Suppressor macrophage treated with lipopolysaccharide for 4 hours (primary cell): ENCODE measurements around the gene CLEC16A.

Source experiments
- DNase-seq: peaks from one replicate; pipeline ENCODE4 v3.0.0-alpha.2; 2020

The CLEC16A gene

DNA sequence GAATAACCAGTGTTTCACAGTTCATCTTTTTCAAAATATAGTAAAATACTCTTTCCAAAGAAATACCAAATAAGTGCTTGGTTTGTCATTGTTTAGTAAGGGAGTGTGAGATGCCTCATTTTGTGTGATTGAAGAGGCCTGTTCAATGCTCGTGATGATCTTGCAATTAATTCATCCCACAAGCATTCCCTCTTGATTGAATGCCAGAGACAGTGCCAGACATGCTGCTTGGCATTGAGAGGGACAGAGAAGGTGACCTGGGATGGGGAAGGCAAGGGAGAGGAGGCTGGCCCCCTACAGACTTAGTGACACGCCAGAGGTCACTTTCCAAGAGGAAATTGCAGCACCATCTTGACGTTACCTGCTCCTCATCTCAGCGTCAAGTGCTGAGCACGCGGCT, 49.3 kb downstream of the CLEC16A start:
- no peak for DNase-seq

DNA sequence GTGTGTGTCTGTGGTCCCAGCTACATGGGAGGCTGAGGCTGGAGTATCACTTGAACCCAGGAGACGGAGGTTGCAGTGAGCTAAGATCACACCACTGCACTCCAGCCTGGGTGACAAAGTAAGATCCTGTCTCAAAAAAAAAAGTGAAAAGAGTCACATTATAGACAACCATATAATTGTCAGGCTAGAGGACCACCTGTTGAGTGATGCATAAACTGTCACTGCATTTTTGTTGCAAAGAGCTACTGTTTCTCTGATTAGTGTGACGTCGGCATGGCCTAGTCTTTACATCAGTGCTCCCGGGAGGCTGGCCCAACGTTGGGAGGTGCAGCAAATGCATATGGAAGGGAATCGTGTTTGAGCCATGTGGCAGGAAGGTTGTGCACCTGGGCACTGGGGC, 50.2 kb downstream of the CLEC16A start:
- no peak for DNase-seq

DNA sequence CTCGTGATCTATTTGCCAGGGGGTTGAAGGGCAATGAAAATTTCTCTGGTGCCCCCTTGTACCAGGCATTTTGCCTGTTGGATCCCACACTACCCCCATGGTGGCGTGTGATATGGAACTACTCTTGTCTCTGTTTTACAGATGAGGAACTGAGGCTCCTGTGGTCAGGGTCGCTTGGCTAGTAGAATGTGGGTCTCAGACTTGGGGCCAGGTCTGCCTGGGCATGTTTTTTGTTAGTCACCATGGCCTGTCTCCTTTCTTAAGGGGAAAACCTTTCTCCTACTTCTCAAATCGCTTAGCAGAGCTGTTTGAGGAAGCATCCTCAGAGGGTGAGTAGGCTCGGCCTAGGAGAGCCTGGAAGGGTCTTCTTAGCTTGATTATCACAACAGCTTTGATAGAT, 51.2 kb downstream of the CLEC16A start:
- peak; percentile 5 for DNase-seq

DNA sequence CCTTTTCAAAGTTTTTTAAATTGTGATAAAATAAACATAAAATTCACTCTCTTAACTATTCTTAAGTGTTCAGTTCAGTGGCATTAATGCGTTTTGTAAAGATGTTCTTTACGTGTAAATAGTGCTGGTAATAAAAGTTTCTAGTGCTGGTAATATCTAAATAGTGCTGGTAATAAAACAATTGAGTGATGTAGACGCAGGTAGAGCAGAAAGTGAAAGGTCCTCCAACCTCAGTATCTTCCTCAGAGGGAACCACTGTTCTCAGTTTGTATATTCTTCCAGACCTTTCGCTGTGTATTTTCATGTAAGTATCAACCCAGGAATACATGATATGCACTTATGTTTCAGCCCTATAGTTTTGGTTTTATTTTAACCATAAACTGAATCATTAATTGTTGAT, 53.1 kb downstream of the CLEC16A start:
- no peak for DNase-seq

DNA sequence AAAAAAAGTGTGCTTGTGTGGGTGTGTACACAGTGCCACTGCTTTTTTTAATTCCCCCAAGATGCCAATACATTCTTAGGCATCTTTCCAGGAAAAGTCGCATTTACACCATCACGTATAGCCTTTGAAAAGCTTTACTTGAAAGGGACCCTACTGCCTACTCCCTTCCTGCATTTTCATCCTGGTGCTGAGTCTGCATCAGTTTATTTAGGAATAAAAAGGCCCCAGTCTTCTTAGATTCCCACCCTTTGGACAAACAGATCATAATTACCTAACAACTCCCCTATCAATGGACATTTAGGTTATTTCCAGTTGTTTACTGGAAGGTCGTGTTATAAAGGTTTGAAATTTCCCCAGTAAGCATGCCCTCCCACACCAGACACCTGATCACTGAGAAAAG, 54.9 kb downstream of the CLEC16A start:
- no peak for DNase-seq

DNA sequence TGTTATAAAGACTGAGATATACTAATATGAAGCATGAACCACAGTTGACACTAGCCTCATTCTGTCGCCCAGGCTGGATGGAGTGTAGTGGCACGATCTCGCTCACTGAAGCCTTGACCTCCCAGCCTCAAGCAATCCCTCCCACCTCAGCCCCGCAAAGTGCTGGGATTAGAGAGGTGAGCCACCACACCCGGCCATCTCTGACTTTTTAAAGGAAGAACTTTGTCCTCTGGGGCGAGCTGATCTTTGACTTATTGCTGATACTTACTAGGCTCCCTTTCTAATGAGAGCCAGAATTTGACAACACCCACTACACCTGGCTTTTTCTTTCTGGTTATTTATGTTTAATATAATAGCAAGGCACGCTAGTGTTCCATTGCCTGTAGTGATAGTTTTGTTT, 57.2 kb downstream of the CLEC16A start:
- no peak for DNase-seq

DNA sequence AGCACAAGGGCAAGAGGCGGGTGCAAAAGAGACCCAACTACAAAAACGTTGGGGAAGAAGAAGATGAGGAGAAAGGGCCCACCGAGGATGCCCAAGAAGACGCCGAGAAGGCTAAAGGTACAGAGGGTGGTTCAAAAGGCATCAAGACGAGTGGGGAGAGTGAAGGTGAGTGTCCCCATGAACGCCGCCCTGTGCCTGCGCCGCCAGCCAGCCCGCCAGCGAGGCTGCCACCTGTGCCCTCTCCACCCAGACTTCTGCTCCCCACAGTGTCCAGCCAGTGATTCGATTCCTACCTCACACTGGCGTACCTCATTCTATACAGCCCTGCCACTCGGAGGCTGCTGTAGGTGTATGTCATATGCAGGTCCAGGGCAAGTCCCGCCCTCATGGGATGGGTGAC, 58.8 kb downstream of the CLEC16A start:
- DNase-seq: no peak

DNA sequence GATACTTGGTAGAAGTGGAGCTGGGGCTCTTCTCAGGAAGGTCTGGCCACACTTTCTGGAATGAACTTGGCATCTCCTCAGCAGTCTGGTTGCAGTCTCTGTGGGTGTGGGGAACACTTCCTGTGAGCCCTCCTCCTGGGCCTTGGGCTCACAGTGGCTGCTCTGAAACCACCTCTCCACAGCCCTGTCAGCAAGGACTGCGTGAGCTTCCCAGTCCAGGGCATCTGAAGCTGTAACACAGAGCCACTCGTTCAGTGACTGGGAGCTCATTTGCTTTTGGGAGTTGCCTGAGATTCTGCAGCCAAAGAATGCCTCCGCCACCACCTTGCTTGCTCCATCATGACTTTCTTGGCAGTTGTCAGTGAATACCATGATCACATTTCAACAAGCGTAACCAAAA, 60.0 kb downstream of the CLEC16A start:
- no peak for DNase-seq

DNA sequence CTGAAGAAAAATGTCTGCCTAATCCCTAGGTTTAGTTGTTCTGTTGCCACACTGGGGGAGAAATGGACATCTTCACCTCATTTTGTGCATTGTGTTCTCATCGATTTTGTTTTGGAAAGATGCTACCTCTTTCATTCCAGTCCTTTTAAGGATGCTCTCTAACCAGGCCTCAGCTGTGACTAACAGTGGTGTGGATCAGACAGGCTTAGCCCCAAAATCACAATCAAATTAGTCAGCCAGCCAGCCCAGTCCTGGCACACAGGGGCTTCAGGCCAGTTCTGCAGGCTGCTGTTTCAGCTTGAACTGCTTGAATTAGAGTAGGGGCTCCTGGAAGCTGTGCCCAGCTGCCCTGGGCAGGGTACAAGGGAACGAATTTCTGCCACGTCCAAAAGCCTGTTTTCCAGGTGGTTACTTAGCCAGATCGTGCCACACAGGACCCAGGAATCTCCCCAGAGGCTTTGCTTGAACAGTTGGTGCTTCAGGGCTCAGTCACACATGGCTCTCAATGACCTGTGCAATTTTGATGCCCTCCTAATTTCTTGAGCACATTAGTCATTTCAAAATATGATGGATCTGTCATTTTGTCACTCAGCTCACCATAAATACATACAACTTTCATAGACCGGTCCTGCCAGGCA, 60.7 kb downstream of the CLEC16A start:
- DNase-seq: no peak

DNA sequence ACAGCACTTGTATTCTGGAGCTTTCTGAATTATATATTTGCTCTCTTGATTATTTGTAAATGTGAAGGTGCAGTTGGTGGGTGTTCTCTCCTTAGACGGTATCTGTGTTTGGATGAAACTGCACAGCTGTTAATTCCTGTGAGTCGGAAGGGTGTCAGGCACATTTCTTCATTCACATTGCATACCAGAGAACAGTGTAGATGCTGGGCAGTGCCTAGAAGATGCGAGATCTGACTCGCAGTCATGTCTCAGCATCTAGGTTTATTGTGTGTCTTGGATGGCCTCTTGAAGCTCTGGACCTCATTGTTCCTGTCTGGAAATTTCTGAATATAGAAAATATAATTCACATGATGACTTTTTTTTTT, 61.2 kb downstream of the CLEC16A start:
- no peak for DNase-seq

DNA sequence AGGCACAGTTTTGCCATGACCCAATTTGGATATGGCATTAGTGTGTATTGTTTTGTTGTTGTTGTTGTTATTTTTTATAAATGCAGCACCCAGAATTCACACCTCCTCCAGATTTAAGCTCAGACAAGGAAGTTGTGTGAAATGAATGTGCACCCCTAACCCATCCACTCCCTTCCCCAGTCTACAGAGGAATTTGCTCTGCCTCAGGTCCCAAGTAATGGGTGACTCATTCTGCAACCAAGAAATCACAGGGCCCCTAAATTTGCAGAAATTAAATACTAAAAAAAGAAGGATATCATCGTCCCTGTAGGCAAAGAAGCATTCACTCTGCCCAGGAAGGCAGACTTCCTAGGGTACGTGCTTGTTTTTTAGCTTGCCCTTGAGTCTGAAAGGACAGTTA, 62.3 kb downstream of the CLEC16A start:
- DNase-seq: no peak

DNA sequence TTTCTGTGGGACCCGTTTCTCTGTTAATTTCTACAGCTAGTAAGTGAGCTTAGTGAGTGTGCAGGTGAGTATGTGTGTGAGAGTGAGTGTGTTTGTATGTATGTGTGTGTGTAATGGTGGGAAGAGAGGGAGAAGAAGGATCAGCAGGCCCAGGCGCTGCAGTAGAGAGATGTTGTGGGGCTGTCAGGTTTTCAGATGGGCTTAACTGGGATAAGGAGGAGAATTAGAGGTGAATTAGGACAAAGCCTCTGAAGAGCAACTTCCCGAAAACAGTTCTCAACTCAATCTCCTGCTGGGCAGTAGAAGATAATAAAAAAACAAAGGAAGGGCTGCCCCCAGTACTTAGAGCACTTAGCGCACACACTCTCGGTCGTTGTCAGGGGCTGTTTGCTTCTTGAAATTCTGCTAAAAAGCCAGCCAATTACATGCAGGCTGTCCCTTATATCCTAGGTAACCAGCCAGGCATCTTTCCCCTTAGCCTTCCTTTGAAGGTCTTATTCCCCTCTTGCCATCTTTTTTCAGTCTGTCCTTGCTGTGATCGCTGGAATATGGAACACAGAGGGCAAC, 63.4 kb downstream of the CLEC16A start:
- DNase-seq: no peak

DNA sequence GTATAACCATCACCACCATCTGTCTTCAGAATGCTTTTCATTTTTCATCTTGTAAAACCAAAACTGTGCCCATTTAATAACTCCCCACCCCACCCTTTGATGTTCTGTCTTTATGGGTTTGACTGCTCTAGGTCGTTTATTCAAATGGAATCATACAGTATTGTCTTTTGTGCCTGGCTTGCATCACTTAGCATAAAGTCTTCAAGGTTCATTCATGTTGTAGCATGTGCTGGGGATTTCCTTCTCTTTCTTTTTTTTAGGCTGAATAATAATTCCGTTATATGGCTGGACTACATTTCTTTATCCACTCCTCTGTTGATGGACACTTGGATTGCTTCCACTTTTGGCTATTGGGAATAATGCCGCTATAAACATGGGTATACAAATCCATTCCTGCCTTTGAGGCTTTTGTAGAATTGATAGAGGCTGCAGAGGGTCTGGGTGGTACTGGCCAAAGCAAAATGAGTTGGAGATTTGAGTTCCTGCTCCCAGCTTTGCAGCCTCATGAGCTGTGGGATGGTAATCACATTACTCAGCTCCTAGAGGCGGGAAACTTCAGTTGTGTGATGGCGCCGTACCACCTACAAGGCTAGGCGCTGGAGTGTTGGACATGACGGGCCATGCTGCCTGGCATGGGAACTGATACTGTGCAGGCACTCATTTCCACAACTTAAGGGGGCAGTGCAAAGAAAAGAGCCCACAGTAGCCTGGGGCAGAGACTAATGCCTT, 64.8 kb downstream of the CLEC16A start:
- DNase-seq: no peak

DNA sequence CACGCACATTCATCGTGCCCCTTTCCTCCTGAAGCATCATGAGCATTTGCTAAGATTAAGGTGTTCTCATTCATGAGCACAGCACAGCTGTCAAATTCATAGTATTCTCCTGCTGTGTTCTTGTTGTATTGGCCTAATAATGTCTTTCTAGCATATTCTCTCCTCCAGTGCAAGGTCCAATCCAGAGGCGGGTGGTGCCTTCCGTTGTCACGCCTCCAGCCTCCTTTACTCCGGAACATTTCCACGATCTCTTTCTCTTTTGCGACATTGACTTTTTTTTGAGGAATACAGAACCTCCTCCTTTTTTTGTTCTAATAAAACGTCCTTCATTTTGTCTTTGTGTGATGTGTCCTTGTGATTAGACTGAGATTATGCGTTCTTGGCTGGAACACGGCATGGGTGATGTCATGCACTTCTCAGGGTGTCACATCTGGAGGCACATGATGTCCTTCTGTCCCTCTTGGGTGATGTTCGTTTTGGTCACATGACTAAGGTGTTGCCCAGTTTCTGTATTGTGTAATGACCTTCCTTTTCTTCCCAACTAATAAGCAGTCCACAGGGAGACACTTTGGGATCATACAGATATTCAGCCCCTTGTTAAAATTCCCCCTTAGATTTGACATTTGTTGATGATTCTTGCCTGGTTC, 66.3 kb downstream of the CLEC16A start:
- no peak for DNase-seq

DNA sequence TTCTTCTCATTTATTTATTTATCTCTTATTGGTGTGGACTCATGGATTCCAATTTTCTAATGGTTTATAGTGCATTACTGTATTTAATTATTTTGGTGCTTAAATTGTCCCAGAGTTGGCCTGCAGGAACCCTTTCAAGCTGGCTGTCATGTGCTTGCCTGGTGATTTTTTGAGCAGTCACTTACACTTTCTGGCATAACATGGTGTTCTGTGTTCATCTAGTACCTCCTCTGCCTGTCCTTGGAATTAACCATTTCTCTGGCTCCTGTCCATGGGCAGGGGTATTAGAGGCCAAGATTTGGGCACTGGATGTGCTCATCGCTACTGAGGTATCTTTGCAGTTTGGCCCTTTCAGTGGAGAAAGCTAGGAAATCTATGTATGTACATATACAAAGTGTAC, 67.0 kb downstream of the CLEC16A start:
- no peak for DNase-seq

DNA sequence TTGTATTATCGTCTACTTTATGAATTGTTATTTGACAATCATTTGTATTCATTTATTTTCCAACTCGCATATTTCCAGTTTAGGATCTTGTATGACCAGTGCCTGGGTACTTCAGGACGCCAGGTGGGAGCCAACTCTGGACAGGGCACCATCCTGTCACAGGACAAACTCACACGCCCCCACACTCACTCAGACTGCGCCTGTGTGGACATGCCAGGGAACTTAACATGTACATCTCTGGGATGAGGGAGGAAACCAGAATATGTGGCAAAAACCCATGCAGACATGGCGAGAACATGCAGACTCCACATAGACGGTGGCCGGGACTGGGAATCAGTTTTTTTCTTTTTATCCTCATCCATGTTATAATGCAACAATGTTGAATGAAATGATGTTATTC, 68.5 kb downstream of the CLEC16A start:
- DNase-seq: no peak

DNA sequence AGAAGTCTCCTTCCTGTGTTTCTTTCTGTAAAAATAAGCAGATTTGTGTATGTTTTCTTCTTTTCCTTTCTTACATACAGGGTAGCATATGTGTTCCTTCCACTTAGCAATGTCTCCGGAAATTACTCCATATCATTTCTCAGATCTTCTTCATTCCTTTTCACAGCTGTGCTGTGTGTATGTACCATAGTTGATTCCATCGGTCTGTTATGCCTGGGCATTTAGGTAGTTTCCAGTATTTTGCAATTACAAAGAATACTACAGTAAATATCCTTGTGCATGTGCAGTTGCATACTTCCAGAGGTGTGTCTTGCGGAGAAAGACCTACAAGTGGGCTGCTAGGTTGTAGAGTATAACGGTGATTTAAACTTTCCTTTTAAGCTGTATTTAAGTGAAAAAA, 69.8 kb downstream of the CLEC16A start:
- DNase-seq: no peak

DNA sequence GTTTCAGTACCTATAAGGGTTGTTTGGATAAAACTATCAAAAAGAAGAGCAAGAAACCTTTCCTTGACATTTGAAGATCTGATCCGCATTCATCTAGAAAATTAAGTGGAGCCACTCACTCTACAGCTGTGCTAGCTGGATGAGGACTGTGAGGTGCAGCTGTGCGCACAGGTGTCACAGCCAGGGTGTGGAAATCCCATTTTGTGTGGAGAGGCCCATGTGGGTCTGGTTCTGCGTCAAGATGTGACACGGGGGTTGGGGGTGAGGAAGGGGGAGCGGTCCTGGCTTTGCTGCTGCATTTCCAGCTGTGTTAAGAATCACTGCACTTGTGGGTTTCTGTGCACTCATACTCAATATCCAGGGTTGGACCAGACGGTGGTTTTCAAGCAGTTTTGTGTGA, 70.7 kb downstream of the CLEC16A start:
- no peak for DNase-seq

DNA sequence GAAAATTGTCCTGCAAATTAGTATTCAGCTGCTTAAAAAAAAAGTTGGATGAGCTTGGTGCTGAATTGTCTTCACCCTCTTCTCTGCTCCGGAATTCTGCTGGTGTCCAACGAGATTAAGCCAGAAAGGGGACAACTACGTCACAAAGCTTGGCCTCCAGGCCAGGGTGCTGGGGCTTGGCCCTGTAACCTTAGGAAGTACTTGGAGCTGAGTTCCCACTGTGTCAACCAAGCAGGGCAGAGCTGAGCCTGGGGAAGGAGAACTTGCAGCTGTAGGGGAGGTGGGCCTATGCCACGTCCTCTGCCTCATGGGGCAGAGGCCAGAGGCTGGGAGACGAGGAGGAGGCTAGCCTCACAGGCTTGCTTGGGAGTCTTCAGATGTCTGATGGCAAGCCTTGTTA, 71.2 kb downstream of the CLEC16A start:
- DNase-seq: no peak

DNA sequence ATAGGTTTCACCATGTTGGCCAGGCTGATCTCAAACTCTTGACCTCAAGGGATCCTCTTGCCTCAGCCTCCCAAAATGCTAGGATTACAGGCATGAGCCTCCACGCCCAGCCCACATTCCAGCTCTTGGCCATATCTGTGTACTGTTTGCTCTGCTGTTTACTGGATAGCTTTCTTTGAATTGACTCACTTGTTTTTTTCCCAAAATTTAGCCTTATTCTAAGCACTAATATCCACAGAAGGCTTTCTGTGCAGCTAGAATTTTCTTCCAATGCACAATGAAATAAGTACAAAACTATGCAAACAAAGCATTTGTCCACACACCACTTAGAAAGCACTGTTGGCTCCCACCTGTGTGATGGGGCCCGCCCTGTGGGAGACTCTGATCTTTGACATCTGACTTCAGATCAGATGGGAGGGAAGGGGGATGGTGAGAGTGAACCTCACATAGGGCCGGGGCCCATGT, 72.2 kb downstream of the CLEC16A start:
- DNase-seq: no peak

DNA sequence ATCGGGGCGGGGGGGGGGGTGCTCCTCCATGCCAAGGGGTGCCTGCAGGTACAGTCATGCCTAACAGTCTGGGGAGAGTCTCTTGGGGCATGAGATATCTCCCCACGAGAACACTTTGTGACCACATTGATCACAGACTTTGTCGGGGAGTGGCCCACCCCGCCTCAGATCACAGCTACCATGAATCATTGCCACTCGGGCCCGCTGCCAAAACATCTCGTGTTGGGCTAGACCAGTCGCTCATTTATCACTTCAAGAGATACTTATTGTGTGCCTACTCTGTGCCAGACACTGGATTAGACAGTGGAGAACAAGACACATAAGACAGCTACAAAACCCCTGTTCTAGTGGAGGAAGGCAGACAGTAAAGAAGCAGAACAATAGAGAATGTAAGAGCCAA, 72.6 kb downstream of the CLEC16A start:
- DNase-seq: no peak

DNA sequence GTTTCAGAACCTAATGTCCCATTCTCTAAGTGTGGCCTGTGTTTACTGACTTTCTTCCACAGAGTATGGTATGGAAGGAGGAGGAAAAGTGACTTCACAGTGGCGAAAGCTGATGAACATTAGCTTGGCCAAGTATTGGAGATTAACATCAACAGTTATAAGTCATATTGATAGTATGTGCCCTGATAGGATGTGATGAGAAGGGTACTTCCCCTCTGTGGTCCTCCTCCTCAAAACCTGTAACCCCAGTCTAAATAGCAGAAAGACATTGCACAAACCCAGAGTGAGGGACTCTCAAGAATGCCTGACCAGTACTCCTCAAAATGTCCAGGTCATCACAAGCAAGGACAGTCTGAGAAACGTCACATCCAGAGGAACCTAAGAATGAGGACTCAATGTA, 73.1 kb downstream of the CLEC16A start:
- DNase-seq: no peak

DNA sequence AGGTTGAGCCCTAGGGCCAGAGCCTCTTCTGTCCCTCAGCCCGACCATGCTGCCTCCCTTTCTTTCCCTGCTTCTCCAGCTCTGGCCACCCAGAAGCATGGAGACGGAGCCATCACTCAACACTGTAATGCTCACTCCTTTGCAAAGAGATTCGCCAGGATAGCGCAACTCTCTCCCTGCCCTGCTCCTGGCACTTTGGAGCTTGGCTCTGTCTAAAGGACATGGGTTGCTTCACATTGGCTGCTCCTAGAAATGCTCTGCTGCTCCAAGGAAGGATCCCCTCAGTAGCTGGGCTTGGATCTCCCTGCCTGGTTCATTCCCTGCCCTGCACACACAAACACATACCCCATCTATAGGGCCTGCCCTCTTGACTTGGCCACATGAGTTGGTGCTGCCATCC, 76.0 kb downstream of the CLEC16A start:
- no peak for DNase-seq
